GM23248 (cell line): Measurements from ENCODE around the gene PICALM. TPM values are rescaled to one million over a fixed set of nuclear protein-coding genes. Genes with fewer than 3 reads are reported as not detected.
"Not testable (repeated sequence)": the region's sequence is repeated elsewhere in the genome, so short reads cannot be mapped to it uniquely, and the experiment has no call there.

Experiments used
- DNase-seq: peaks from one replicate; pipeline ENCODE4 v3.0.0-alpha.2; 2015
- H2AFZ ChIP-seq: fragments of 200-600 bp; sonication (generic); 2 replicates; pipeline ENCODE4 v1.6.1; 2016; ENCODE audit warnings: antibody characterized with exemption
- H3F3A ChIP-seq: fragments of 200-600 bp; sonication (generic); 2 replicates; pipeline ENCODE4 v1.6.1; 2016; ENCODE audit warnings: mild to moderate bottlenecking, antibody characterized with exemption, mixed run types; ENCODE audit not compliant: insufficient read depth
- H3K27ac ChIP-seq: fragments of 200-600 bp; sonication (generic); 2 replicates; pipeline ENCODE4 v1.5.1; 2016; ENCODE audit warnings: mild to moderate bottlenecking
- H3K27me3 ChIP-seq: fragments of 200-600 bp; sonication (generic); replicated peaks from 2 replicates; pipeline ENCODE4 v1.6.1; 2016; ENCODE audit warnings: mild to moderate bottlenecking; ENCODE audit not compliant: insufficient read depth
- H3K36me3 ChIP-seq: fragments of 200-600 bp; sonication (generic); 2 replicates; pipeline ENCODE4 v1.6.1; 2016; ENCODE audit warnings: low read depth, mild to moderate bottlenecking
- H3K4me1 ChIP-seq: fragments of 200-600 bp; sonication (generic); 2 replicates; pipeline ENCODE4 v1.6.1; 2016; ENCODE audit warnings: mild to moderate bottlenecking; ENCODE audit not compliant: insufficient read depth
- H3K4me2 ChIP-seq: fragments of 200-600 bp; sonication (generic); one replicate; pipeline ENCODE4 v1.6.1; 2016; ENCODE audit warnings: mild to moderate bottlenecking; ENCODE audit not compliant: unreplicated experiment
- H3K4me3 ChIP-seq: fragments of 200-600 bp; sonication (generic); 2 replicates; pipeline ENCODE4 v1.5.1; 2016; ENCODE audit warnings: mild to moderate bottlenecking
- H3K79me2 ChIP-seq: fragments of 200-600 bp; sonication (generic); 2 replicates; pipeline ENCODE4 v1.6.1; 2016; ENCODE audit warnings: mild to moderate bottlenecking; ENCODE audit not compliant: insufficient read depth
- H3K9ac ChIP-seq: fragments of 200-600 bp; sonication (generic); 2 replicates; pipeline ENCODE4 v1.6.1; 2016; ENCODE audit warnings: mild to moderate bottlenecking
- H3K9me2 ChIP-seq: fragments of 200-600 bp; sonication (generic); 2 replicates; pipeline ENCODE4 v1.6.1; 2016; ENCODE audit warnings: mixed run types, mild to moderate bottlenecking, moderate library complexity; ENCODE audit not compliant: insufficient read depth
- H3K9me3 ChIP-seq: fragments of 200-600 bp; sonication (generic); one replicate; pipeline ENCODE4 v1.6.1; 2017; ENCODE audit warnings: low read depth
- H4K20me1 ChIP-seq: fragments of 200-600 bp; sonication (generic); 2 replicates; pipeline ENCODE4 v1.6.0; 2016; ENCODE audit not compliant: insufficient read depth
- EZH2 ChIP-seq: fragments of 200-600 bp; sonication (generic); IDR thresholded peaks from 2 replicates; pipeline ENCODE4 v1.6.1; 2018; ENCODE audit warnings: antibody characterized with exemption, mild to moderate bottlenecking; ENCODE audit not compliant: insufficient read depth, poor library complexity, severe bottlenecking
- EZH2phosphoT487 ChIP-seq: fragments of 200-600 bp; sonication (generic); IDR thresholded peaks from 2 replicates; pipeline ENCODE4 v1.6.1; 2018; ENCODE audit warnings: antibody characterized with exemption, moderate library complexity, mild to moderate bottlenecking, low read depth; ENCODE audit not compliant: insufficient read depth
- WGBS, 2 experiments: methylation state at CpG; one replicate each; pipeline ENCODE4 v1.1.6; 2015 to 2017; ENCODE audit warnings: low lambda C conversion rate in 2 of 2, low coverage in 1 of 2; ENCODE audit errors: missing lambda C conversion rate in 2 of 2; 5-methylcytosine and 5-hydroxymethylcytosine counted together
- in situ Hi-C: fragments of 300-500 bp; cut with MboI; formaldehyde crosslinking; loops from 2 replicates; pipeline ENCODE4 v1.15.0; 2020
- polyA plus RNA-seq: library from polyadenylated mRNA; unstranded; fragments of >200 nt; fragmentation: Nextera tagmentation; extraction: Ambion mirVana; gene quantifications from 2 replicates; pipeline ENCODE4 v1.2.1, GENCODE V29; 2016
- total RNA-seq: library from RNA; depleted of rRNA; stranded (reverse); fragments of >200 nt; shearing (Covaris generic); gene quantifications from 2 replicates; pipeline ENCODE4 v1.2.3, GENCODE V29; 2014

Gene PICALM
- total and polyA plus RNA-seq, 2 experiments from 2014 or later: 73.2 to 310 TPM

GRCh38 chr11:85955531-85955930, 113.4 kb downstream of the PICALM start:
- no peak overlapping the region for H3K4me3 ChIP-seq
- H3K36me3 ChIP-seq: peaks cover 50% of the 10 kb centered on the region
- H3K27me3 ChIP-seq: no peaks in the 10 kb centered on the region
- in situ Hi-C loops: loop anchor here (25.0 kb wide), 1 partner anchor 268 kb away; the partner anchor contains the start of gene CCDC89
- peaks cover 54% of the 10 kb centered on the region for H3K79me2 ChIP-seq
- H3F3A ChIP-seq: peaks cover 85% of the 10 kb centered on the region
- H3K9ac ChIP-seq: peak overlapping the region; percentile 23
- H4K20me1 ChIP-seq: no peaks in the 10 kb centered on the region
- TF ChIP-seq EZH2 (no peak), EZH2phosphoT487 (no peak)
- peak overlapping the region; percentile 64 for H3K27ac ChIP-seq
- peak; percentile 84 for DNase-seq
- peak overlapping the region; percentile 55 for H3K4me2 ChIP-seq
- peaks cover 38% of the 10 kb centered on the region for H3K4me1 ChIP-seq
- H3K9me2 ChIP-seq: no peaks in the 10 kb centered on the region
- H2AFZ ChIP-seq: no peak overlapping the region
- H3K9me3 ChIP-seq: no peaks in the 10 kb centered on the region
- WGBS, 2 experiments: 16 to 39% methylated on average over 1 of the region's 1 CpG

- Histone ChIP-seq H3K4me3 (no peak overlapping the region), H3K36me3 (peaks cover 36% of the 10 kb centered on the region), H3K27ac (peak overlapping the region; percentile 54), H3K9me3 (no peaks in the 10 kb centered on the region), H3K9me2 (no peaks in the 10 kb centered on the region), H3K4me2 (no peak overlapping the region), H3K27me3 (no peaks in the 10 kb centered on the region), H3F3A (peaks cover 94% of the 10 kb centered on the region), H4K20me1 (no peaks in the 10 kb centered on the region), H2AFZ (no peak overlapping the region), H3K4me1 (peaks cover 44% of the 10 kb centered on the region), H3K79me2 (peaks cover 35% of the 10 kb centered on the region), H3K9ac (no peak overlapping the region)
- TF ChIP-seq EZH2phosphoT487: no peak
- no peak for TF ChIP-seq EZH2
- DNase-seq: peak; percentile 76
- WGBS, 2 experiments: 45 to 55% methylated on average over 2 of the region's 2 CpGs
- in situ Hi-C loops: loop anchor here (25.0 kb wide), 1 partner anchor 266 kb away; the partner anchor contains the start of gene CCDC89
Measured at GRCh38 chr11:85953491-85954143, 115.3 kb downstream of the PICALM start.

GRCh38 chr11:85952108-85952485, 116.8 kb downstream of the PICALM start:
- Histone ChIP-seq H3K79me2 (peaks cover 20% of the 10 kb centered on the region), H3F3A (peaks cover 91% of the 10 kb centered on the region), H3K4me1 (peaks cover 60% of the 10 kb centered on the region), H3K36me3 (peaks cover 20% of the 10 kb centered on the region)
- H2AFZ ChIP-seq, H3K27me3 ChIP-seq, H3K4me3 ChIP-seq, H3K4me2 ChIP-seq, H4K20me1 ChIP-seq, H3K27ac ChIP-seq, H3K9me2 ChIP-seq, H3K9me3 ChIP-seq, DNase-seq, H3K9ac ChIP-seq: not testable (repeated sequence)
- WGBS, 2 experiments: 96 to 98% methylated on average over 7 of the region's 7 CpGs
- in situ Hi-C loops: loop anchor here (25.0 kb wide), 1 partner anchor 265 kb away; the partner anchor contains the start of gene CCDC89

- in situ Hi-C loops: loop anchor here (25.0 kb wide), 1 partner anchor 264 kb away; the partner anchor contains the start of gene CCDC89
- TF ChIP-seq EZH2phosphoT487: no peak
- TF ChIP-seq EZH2: no peak
Measured at GRCh38 chr11:85951428-85952107, 117.3 kb downstream of the PICALM start.

More at GRCh38 chr11:85951428-85952107, 117.3 kb downstream of the PICALM start:
- Histone ChIP-seq H2AFZ (no peak overlapping the region), H4K20me1 (no peaks in the 10 kb centered on the region), H3F3A (peaks cover 91% of the 10 kb centered on the region), H3K9me2 (no peaks in the 10 kb centered on the region), H3K27ac (no peak overlapping the region), H3K4me3 (no peak overlapping the region), H3K9me3 (no peaks in the 10 kb centered on the region), H3K27me3 (no peaks in the 10 kb centered on the region), H3K36me3 (peaks cover 15% of the 10 kb centered on the region), H3K4me2 (no peak overlapping the region), H3K9ac (no peak overlapping the region), H3K4me1 (peaks cover 62% of the 10 kb centered on the region), H3K79me2 (peaks cover 15% of the 10 kb centered on the region)
- WGBS, 2 experiments: 97% methylated on average over 3 of the region's 3 CpGs
- DNase-seq: no peak
